HEK293 (cell line): ENCODE measurements around the gene GNAT1.

ENCODE experiments used
- CTCF ChIA-PET: fragments of 350-600 bp; formaldehyde crosslinking; extraction: SDS; loops from one replicate; lab custom pipeline; 2021; ENCODE audit warnings: antibody characterized with exemption; lab: Yijun Ruan, JAX
- POLR2A ChIA-PET: fragments of 300-600 bp; formaldehyde crosslinking; extraction: SDS; loops from one replicate; lab custom pipeline; 2020; ENCODE audit warnings: antibody characterized with exemption, inconsistent platforms; lab: Yijun Ruan, JAX
- H3K27ac ChIP-seq: fragments of 200-500 bp; sonication (Bioruptor generic); 2 replicates; pipeline ENCODE4 v1.5.1; 2014; ENCODE audit warnings: low read depth, low read length, control low read depth, inconsistent platforms; ENCODE audit errors: extremely low read depth
- H3K36me3 ChIP-seq, 2 experiments: fragments of 200-500 bp in 1 of 2; sonication (Bioruptor generic) in 1 of 2; 1 replicate in 1 of 2; 2 replicates in 1 of 2; pipeline ENCODE4 v1.5.1; 2014 to 2017; ENCODE audit warnings: inconsistent platforms in 2 of 2, low read length in 2 of 2; ENCODE audit not compliant: control insufficient read depth in 2 of 2, insufficient read depth in 1 of 2
- H3K4me1 ChIP-seq: fragments of 200-500 bp; sonication (Bioruptor generic); 2 replicates; pipeline ENCODE4 v1.5.1; 2014; ENCODE audit warnings: mild to moderate bottlenecking, low read length, inconsistent platforms; ENCODE audit not compliant: control insufficient read depth, insufficient read depth
- H3K4me3 ChIP-seq: 2 replicates; pipeline ENCODE4 v1.5.1; 2011; ENCODE audit warnings: low read depth, mild to moderate bottlenecking, control low read depth, low read length, moderate library complexity
- H3K9me3 ChIP-seq: fragments of 200-500 bp; sonication (Bioruptor generic); 2 replicates; pipeline ENCODE4 v1.5.1; 2014; ENCODE audit warnings: low read depth, low read length, inconsistent platforms; ENCODE audit not compliant: control insufficient read depth, insufficient read depth
- GFI1B ChIP-seq: fragments of 450-650 bp; formaldehyde crosslinking; IDR thresholded peaks from 2 replicates; pipeline ENCODE4 v1.5.1; 2016; ENCODE audit warnings: missing biosample characterization, missing genetic modification characterization
- MYNN ChIP-seq: fragments of 450-650 bp; formaldehyde crosslinking; IDR thresholded peaks from 2 replicates; pipeline ENCODE4 v1.5.1; 2016; ENCODE audit warnings: missing biosample characterization, missing genetic modification characterization, borderline replicate concordance
- SP3 ChIP-seq: fragments of 450-650 bp; formaldehyde crosslinking; IDR thresholded peaks from 2 replicates; pipeline ENCODE4 v1.5.1; 2016; ENCODE audit warnings: missing biosample characterization, missing genetic modification characterization
- ZBTB8A ChIP-seq: fragments of 450-650 bp; formaldehyde crosslinking; IDR thresholded peaks from 2 replicates; pipeline ENCODE4 v1.5.1; 2016; ENCODE audit warnings: missing biosample characterization, missing genetic modification characterization
- ZFHX2 ChIP-seq: fragments of 450-650 bp; formaldehyde crosslinking; conservative IDR thresholded peaks from 2 replicates; pipeline ENCODE4 v1.5.1; 2016; ENCODE audit warnings: missing biosample characterization, missing genetic modification characterization
- ZNF133 ChIP-seq: fragments of 450-650 bp; formaldehyde crosslinking; IDR thresholded peaks from 2 replicates; pipeline ENCODE4 v1.5.1; 2016; ENCODE audit warnings: missing biosample characterization, missing genetic modification characterization
- ZNF155 ChIP-seq: fragments of 450-650 bp; formaldehyde crosslinking; IDR thresholded peaks from 2 replicates; pipeline ENCODE4 v1.5.1; 2016; ENCODE audit warnings: missing biosample characterization, missing genetic modification characterization
- ZNF174 ChIP-seq: fragments of 450-650 bp; formaldehyde crosslinking; IDR thresholded peaks from 2 replicates; pipeline ENCODE4 v1.5.0; 2017; ENCODE audit warnings: missing biosample characterization, mild to moderate bottlenecking, missing genetic modification characterization
- ZNF266 ChIP-seq: fragments of 450-650 bp; formaldehyde crosslinking; IDR thresholded peaks from 2 replicates; pipeline ENCODE4 v1.5.1; 2016; ENCODE audit warnings: missing biosample characterization, missing genetic modification characterization, low read depth
- ZNF37A ChIP-seq: fragments of 450-650 bp; IDR thresholded peaks from 2 replicates; pipeline ENCODE4 v1.5.1; 2018; ENCODE audit warnings: missing biosample characterization, missing genetic modification characterization
- ZNF394 ChIP-seq: fragments of 450-650 bp; formaldehyde crosslinking; IDR thresholded peaks from 2 replicates; pipeline ENCODE4 v1.5.1; 2016; ENCODE audit warnings: missing biosample characterization, missing genetic modification characterization, mild to moderate bottlenecking, moderate library complexity, borderline replicate concordance
- ZNF514 ChIP-seq: fragments of 450-650 bp; formaldehyde crosslinking; IDR thresholded peaks from 2 replicates; pipeline ENCODE4 v1.5.1; 2016; ENCODE audit warnings: missing biosample characterization, missing genetic modification characterization
- ZNF530 ChIP-seq: fragments of 450-650 bp; formaldehyde crosslinking; IDR thresholded peaks from 2 replicates; pipeline ENCODE4 v1.5.1; 2016; ENCODE audit warnings: low read depth, missing biosample characterization, missing genetic modification characterization
- ZNF548 ChIP-seq: fragments of 450-650 bp; formaldehyde crosslinking; IDR thresholded peaks from 2 replicates; pipeline ENCODE4 v1.5.1; 2016; ENCODE audit warnings: missing biosample characterization, missing genetic modification characterization
- ZNF560 ChIP-seq: fragments of 450-650 bp; formaldehyde crosslinking; IDR thresholded peaks from 2 replicates; pipeline ENCODE4 v1.5.1; 2017; ENCODE audit warnings: missing biosample characterization, missing genetic modification characterization, borderline replicate concordance
- ZNF571 ChIP-seq: fragments of 450-650 bp; formaldehyde crosslinking; IDR thresholded peaks from 2 replicates; pipeline ENCODE4 v1.5.0; 2017; ENCODE audit warnings: missing biosample characterization, missing genetic modification characterization
- ZNF654 ChIP-seq: fragments of 450-650 bp; formaldehyde crosslinking; IDR thresholded peaks from 2 replicates; pipeline ENCODE4 v1.5.1; 2016; ENCODE audit warnings: low read depth, missing biosample characterization, missing genetic modification characterization
- ZNF76 ChIP-seq: fragments of 450-650 bp; formaldehyde crosslinking; IDR thresholded peaks from 2 replicates; pipeline ENCODE4; 2016; ENCODE audit warnings: low read depth, missing biosample characterization, missing genetic modification characterization, borderline replicate concordance
- ZNF777 ChIP-seq: fragments of 450-650 bp; formaldehyde crosslinking; IDR thresholded peaks from 2 replicates; pipeline ENCODE4 v1.5.1; 2017; ENCODE audit warnings: missing biosample characterization, missing genetic modification characterization, borderline replicate concordance
- ZNF792 ChIP-seq: fragments of 450-650 bp; formaldehyde crosslinking; IDR thresholded peaks from 2 replicates; pipeline ENCODE4 v1.5.1; 2016; ENCODE audit warnings: missing biosample characterization, missing genetic modification characterization
- ZNF837 ChIP-seq: fragments of 450-650 bp; formaldehyde crosslinking; IDR thresholded peaks from 2 replicates; pipeline ENCODE4 v1.5.1; 2016; ENCODE audit warnings: missing biosample characterization, missing genetic modification characterization
- TF ChIP-seq, protein P1 (sequence below): fragments of 450-650 bp; formaldehyde crosslinking; IDR thresholded peaks from 2 replicates; pipeline ENCODE4 v1.5.1; 2016; ENCODE audit warnings: missing biosample characterization, missing genetic modification characterization
- TF ChIP-seq, protein P2 (sequence below): IDR thresholded peaks from 2 replicates; pipeline ENCODE4 v1.6.1; 2011; ENCODE audit warnings: mild to moderate bottlenecking, low read depth, low read length, borderline replicate concordance
- TF ChIP-seq, protein P3 (sequence below): fragments of 450-650 bp; formaldehyde crosslinking; IDR thresholded peaks from 2 replicates; pipeline ENCODE4 v1.5.1; 2016; ENCODE audit warnings: missing biosample characterization, missing genetic modification characterization
- TF ChIP-seq, protein P4 (sequence below): fragments of 450-650 bp; formaldehyde crosslinking; IDR thresholded peaks from 2 replicates; pipeline ENCODE4 v1.5.1; 2016; ENCODE audit warnings: missing biosample characterization, missing genetic modification characterization, borderline replicate concordance
- TF ChIP-seq, protein P5 (sequence below): fragments of 450-650 bp; formaldehyde crosslinking; IDR thresholded peaks from 2 replicates; pipeline ENCODE4 v1.5.1; 2016; ENCODE audit warnings: missing biosample characterization, missing genetic modification characterization

Gene GNAT1

DNA sequence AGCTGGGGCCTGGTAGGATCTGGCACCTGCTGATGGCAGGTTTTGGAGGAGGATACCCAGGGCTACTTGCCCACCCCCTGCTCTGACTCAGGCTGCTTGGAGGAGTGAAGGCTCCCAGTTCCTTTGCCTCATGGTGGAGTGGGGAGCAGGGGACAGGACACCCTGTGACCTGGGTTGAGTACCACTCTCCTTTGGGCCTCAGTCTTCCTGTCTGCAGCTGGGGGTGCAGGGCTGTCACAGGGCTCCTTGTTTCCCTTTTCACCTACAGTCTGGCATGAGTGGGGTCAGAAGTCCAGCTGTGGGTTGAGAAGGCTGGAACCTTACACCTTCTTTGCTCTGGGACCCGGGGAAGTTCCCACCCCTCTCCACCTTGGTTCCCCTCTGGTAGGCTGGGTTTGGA is 21.6 kb upstream of the GNAT1 start (continued):
- TF ChIP-seq, protein P1, sequence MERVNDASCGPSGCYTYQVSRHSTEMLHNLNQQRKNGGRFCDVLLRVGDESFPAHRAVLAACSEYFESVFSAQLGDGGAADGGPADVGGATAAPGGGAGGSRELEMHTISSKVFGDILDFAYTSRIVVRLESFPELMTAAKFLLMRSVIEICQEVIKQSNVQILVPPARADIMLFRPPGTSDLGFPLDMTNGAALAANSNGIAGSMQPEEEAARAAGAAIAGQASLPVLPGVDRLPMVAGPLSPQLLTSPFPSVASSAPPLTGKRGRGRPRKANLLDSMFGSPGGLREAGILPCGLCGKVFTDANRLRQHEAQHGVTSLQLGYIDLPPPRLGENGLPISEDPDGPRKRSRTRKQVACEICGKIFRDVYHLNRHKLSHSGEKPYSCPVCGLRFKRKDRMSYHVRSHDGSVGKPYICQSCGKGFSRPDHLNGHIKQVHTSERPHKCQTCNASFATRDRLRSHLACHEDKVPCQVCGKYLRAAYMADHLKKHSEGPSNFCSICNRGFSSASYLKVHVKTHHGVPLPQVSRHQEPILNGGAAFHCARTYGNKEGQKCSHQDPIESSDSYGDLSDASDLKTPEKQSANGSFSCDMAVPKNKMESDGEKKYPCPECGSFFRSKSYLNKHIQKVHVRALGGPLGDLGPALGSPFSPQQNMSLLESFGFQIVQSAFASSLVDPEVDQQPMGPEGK (tag by site-specific recombination), result no peak
- TF ChIP-seq GFI1B (tag by site-specific recombination), result no peak
- no peak for TF ChIP-seq ZNF837 (tag by site-specific recombination)
- no peak for TF ChIP-seq ZNF133 (tag by site-specific recombination)
- TF ChIP-seq ZNF394 (tag by site-specific recombination), result no peak
- TF ChIP-seq, protein P2, sequence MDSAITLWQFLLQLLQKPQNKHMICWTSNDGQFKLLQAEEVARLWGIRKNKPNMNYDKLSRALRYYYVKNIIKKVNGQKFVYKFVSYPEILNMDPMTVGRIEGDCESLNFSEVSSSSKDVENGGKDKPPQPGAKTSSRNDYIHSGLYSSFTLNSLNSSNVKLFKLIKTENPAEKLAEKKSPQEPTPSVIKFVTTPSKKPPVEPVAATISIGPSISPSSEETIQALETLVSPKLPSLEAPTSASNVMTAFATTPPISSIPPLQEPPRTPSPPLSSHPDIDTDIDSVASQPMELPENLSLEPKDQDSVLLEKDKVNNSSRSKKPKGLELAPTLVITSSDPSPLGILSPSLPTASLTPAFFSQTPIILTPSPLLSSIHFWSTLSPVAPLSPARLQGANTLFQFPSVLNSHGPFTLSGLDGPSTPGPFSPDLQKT, result no peak

DNA sequence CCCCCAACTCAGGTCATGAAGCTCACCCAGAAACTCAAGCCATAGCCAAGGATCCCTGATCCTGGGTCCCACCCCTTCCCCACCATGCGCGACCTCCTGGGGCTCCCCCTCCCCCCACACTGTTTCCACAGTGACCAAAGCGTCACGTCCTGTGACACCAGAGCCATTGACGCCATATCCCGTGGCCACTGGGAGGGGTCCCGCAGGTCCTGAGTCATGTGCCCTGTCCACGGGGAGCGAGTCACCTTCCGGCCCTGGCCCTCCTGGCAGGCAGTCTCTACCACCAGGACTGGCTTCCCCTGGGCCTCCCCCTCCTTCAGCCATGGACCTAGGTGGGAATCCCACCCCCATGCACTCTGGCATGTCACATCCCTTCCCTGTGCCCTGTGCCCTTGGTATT is 20.7 kb upstream of the GNAT1 start:
- ChIA-PET POLR2A (no interaction called here), CTCF (no interaction called here)
- peaks cover 10% of the 10 kb centered on the region for H3K4me1 ChIP-seq

DNA sequence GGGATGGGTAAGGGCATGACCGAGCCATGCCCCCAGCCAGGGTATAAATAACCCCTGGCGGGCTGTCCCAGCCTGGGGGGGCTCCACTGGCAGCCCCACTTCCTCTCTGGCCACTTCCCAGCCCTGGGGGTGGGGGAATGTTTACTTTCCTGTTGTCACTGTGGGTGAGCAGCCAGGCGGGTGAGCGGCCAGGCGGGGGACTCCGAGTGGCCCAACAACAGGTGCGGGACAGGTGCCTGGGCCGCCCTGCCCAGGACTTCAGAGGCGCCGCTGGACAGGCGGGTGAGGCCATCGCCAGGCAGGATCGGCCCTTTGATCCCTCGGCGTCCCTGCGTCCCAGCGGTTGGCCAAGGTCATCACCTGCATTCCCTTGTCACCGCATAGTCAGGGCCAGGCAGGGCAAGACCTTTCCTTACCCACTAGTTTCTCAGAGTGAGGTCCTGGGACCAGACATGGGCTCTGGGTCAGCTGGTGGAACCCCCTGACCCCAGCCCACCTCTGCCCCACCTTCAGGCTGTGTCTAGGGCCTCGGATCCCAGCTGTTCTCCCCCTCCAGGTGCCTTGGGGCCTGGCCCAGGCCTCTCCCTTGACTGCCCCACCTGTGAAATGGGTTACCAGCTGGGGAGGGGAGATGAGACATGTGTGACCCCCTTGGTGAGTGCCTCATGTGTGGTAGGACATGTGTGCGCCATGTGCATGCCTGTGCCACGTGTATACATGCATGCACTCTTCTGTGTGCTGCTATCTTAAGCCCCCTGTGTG is 19.7 kb upstream of the GNAT1 start:
- Histone ChIP-seq H3K4me3 (no peak overlapping the region), H3K4me1 (peaks cover 5% of the 10 kb centered on the region), H3K36me3 (peaks cover 0 to 35% of the 10 kb centered on the region in 2 experiments; a peak in 1 of 3 replicates), H3K9me3 (no peaks in the 10 kb centered on the region), H3K27ac (no peak overlapping the region)
- CTCF ChIA-PET, result interaction anchor here (0.6 to 1.2 kb wide), 2 partner anchors 18 to 372 kb away, joined by 3 read pairs; partner anchors contain the start of gene CDHR4
- POLR2A ChIA-PET, result no interaction called here
- TF ChIP-seq ZNF514 (tag by site-specific recombination) (no peak), ZNF571 (tag by site-specific recombination) (no peak), ZNF837 (tag by site-specific recombination) (no peak), ZNF792 (tag by site-specific recombination) (no peak), ZNF266 (tag by site-specific recombination) (no peak), ZNF777 (no peak)
- TF ChIP-seq, protein P1 (tag by site-specific recombination), result no peak
- TF ChIP-seq, protein P3, sequence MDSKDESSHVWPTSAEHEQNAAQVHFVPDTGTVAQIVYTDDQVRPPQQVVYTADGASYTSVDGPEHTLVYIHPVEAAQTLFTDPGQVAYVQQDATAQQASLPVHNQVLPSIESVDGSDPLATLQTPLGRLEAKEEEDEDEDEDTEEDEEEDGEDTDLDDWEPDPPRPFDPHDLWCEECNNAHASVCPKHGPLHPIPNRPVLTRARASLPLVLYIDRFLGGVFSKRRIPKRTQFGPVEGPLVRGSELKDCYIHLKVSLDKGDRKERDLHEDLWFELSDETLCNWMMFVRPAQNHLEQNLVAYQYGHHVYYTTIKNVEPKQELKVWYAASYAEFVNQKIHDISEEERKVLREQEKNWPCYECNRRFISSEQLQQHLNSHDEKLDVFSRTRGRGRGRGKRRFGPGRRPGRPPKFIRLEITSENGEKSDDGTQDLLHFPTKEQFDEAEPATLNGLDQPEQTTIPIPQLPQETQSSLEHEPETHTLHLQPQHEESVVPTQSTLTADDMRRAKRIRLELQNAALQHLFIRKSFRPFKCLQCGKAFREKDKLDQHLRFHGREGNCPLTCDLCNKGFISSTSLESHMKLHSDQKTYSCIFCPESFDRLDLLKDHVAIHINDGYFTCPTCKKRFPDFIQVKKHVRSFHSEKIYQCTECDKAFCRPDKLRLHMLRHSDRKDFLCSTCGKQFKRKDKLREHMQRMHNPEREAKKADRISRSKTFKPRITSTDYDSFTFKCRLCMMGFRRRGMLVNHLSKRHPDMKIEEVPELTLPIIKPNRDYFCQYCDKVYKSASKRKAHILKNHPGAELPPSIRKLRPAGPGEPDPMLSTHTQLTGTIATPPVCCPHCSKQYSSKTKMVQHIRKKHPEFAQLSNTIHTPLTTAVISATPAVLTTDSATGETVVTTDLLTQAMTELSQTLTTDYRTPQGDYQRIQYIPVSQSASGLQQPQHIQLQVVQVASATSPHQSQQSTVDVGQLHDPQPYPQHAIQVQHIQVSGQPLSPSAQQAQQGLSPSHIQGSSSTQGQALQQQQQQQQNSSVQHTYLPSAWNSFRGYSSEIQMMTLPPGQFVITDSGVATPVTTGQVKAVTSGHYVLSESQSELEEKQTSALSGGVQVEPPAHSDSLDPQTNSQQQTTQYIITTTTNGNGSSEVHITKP (tag by site-specific recombination), result no peak

More for the DNA sequence above, 20.7 kb upstream of the GNAT1 start:
- Histone ChIP-seq H3K4me3 (no peak overlapping the region), H3K27ac (no peak overlapping the region), H3K9me3 (no peaks in the 10 kb centered on the region), H3K36me3 (peaks cover 0 to 25% of the 10 kb centered on the region in 2 experiments; a peak in 1 of 3 replicates)
- TF ChIP-seq ZNF560 (tag by site-specific recombination) (no peak), ZFHX2 (tag by site-specific recombination) (no peak), ZNF266 (tag by site-specific recombination) (no peak), ZNF174 (no peak), ZNF76 (no peak), SP3 (tag by site-specific recombination) (no peak), ZNF548 (no peak), ZNF530 (tag by site-specific recombination) (no peak), ZBTB8A (tag by site-specific recombination) (no peak), ZNF654 (no peak), MYNN (tag by site-specific recombination) (no peak), ZNF37A (tag by site-specific recombination) (no peak), ZNF155 (tag by site-specific recombination) (no peak)
- TF ChIP-seq, protein P4, sequence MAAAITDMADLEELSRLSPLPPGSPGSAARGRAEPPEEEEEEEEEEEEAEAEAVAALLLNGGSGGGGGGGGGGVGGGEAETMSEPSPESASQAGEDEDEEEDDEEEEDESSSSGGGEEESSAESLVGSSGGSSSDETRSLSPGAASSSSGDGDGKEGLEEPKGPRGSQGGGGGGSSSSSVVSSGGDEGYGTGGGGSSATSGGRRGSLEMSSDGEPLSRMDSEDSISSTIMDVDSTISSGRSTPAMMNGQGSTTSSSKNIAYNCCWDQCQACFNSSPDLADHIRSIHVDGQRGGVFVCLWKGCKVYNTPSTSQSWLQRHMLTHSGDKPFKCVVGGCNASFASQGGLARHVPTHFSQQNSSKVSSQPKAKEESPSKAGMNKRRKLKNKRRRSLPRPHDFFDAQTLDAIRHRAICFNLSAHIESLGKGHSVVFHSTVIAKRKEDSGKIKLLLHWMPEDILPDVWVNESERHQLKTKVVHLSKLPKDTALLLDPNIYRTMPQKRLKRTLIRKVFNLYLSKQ (tag by site-specific recombination), result no peak
- TF ChIP-seq, protein P5, sequence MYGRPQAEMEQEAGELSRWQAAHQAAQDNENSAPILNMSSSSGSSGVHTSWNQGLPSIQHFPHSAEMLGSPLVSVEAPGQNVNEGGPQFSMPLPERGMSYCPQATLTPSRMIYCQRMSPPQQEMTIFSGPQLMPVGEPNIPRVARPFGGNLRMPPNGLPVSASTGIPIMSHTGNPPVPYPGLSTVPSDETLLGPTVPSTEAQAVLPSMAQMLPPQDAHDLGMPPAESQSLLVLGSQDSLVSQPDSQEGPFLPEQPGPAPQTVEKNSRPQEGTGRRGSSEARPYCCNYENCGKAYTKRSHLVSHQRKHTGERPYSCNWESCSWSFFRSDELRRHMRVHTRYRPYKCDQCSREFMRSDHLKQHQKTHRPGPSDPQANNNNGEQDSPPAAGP (tag by site-specific recombination), result no peak
